Esophagus muscularis mucosa (tissue), 4 donors: ENCODE results near the gene RET. TPM values are rescaled to one million over a fixed set of nuclear protein-coding genes. Genes with fewer than 3 reads are reported as not detected.

Source experiments
- DNase-seq: peaks from one replicate; pipeline ENCODE4 v3.0.0-alpha.2; 2017; ENCODE audit errors: extremely low spot score
- H3K27ac ChIP-seq, 4 donors: fragments of 200-600 bp; sonication (generic); replicated peaks in 1 of 4; 1 replicate in 3 of 4; 2 replicates in 1 of 4; pipeline ENCODE4 v1.5.1; 2016 to 2019; ENCODE audit warnings: mild to moderate bottlenecking in 1 of 4
- H3K27me3 ChIP-seq, 4 donors: fragments of 200-600 bp; sonication (generic); one replicate each; pipeline versions ENCODE4 v1.5.1 to v1.6.0; 2016 to 2019
- H3K36me3 ChIP-seq, 4 donors: fragments of 200-600 bp; sonication (generic); one replicate each; pipeline ENCODE4 v1.5.1; 2016 to 2019
- H3K4me1 ChIP-seq, 4 donors: fragments of 200-600 bp; sonication (generic); one replicate each; pipeline ENCODE4 v1.5.1; 2016 to 2019
- H3K4me3 ChIP-seq, 4 donors: fragments of 200-600 bp; sonication (generic); 1 replicate in 2 of 4; 2 replicates in 2 of 4; pipeline ENCODE4 v1.5.1; 2016 to 2019; ENCODE audit warnings: mild to moderate bottlenecking in 4 of 4, moderate library complexity in 1 of 4
- H3K9me3 ChIP-seq, 4 donors: fragments of 200-600 bp; sonication (generic); 1 replicate in 3 of 4; 2 replicates in 1 of 4; pipeline ENCODE4 v1.5.1; 2016 to 2019
- EP300 ChIP-seq: sonication (generic); formaldehyde crosslinking; IDR thresholded peaks from one replicate; pipeline ENCODE4 v1.6.1; 2017; ENCODE audit warnings: antibody characterized with exemption
- POLR2A ChIP-seq: fragments of 450-650 bp; IDR thresholded peaks from one replicate; pipeline ENCODE4 v1.6.1; 2017; ENCODE audit warnings: antibody characterized with exemption, moderate library complexity, mild to moderate bottlenecking, low read depth
- POLR2AphosphoS5 ChIP-seq, 2 donors: sonication (generic); formaldehyde crosslinking; IDR thresholded peaks; one replicate each; pipeline ENCODE4 v1.6.1; 2017; ENCODE audit warnings: antibody characterized with exemption in 2 of 2
- WGBS: methylation state at CpG from one replicate; pipeline ENCODE4 v1.1.5; 2018; 5-methylcytosine and 5-hydroxymethylcytosine counted together
- intact Hi-C: fragments of 100-400 bp; cut with DNase I; formaldehyde crosslinking; loops from one replicate; pipeline ENCODE4 v1.15.1; 2023
- total RNA-seq, 4 donors: library from RNA; depleted of rRNA; stranded (reverse); fragments of >200 nt; gene quantifications; one replicate each; pipeline versions ENCODE4 v1.1.0 to v1.2.1, GENCODE V29; 2016
- TF ChIP-seq, protein P1 (sequence below), 3 experiments: fragments of 200-600 bp in 2 of 3; fragments of 450-650 bp in 1 of 3; sonication (generic) in 2 of 3; IDR thresholded peaks; one replicate each; pipeline ENCODE4 v1.5.1; 2017 to 2019; ENCODE audit warnings: antibody characterized with exemption in 3 of 3, mild to moderate bottlenecking in 2 of 3, moderate library complexity in 1 of 3

Gene RET
- total RNA-seq, 4 donors from 2014 or later = 1.7 to 4.0 (median 3.0) TPM

- Histone ChIP-seq H3K27ac (no peak overlapping the region), H3K27me3 (peaks cover 0 to 18% (median 0%) of the 10 kb centered on the region in 4 donors), H3K4me1 (no peaks in the 10 kb centered on the region), H3K4me3 (no peak overlapping the region), H3K36me3 (no peaks in the 10 kb centered on the region), H3K9me3 (no peaks in the 10 kb centered on the region)
- intact Hi-C loops = no loop called here
- TF ChIP-seq POLR2AphosphoS5 (IDR thresholded peaks at IDR 0.05) (no peak), POLR2A (no peak), EP300 (no peak)
- TF ChIP-seq, protein P1, sequence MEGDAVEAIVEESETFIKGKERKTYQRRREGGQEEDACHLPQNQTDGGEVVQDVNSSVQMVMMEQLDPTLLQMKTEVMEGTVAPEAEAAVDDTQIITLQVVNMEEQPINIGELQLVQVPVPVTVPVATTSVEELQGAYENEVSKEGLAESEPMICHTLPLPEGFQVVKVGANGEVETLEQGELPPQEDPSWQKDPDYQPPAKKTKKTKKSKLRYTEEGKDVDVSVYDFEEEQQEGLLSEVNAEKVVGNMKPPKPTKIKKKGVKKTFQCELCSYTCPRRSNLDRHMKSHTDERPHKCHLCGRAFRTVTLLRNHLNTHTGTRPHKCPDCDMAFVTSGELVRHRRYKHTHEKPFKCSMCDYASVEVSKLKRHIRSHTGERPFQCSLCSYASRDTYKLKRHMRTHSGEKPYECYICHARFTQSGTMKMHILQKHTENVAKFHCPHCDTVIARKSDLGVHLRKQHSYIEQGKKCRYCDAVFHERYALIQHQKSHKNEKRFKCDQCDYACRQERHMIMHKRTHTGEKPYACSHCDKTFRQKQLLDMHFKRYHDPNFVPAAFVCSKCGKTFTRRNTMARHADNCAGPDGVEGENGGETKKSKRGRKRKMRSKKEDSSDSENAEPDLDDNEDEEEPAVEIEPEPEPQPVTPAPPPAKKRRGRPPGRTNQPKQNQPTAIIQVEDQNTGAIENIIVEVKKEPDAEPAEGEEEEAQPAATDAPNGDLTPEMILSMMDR (IDR thresholded peaks at IDR 0.05) = no peak
- 76% methylated on average over 6 of the region's 9 CpGs for WGBS
- DNase-seq = no peak
These were observed 33.0 kb upstream of the RET start for GRCh38 chr10:43043773-43044447.

- no peaks in the 10 kb centered on the region for H3K9me3 ChIP-seq
- WGBS = 75% methylated on average over 2 of the region's 10 CpGs
- no peak for DNase-seq
- H3K27me3 ChIP-seq = peaks cover 0 to 24% (median 0%) of the 10 kb centered on the region in 4 donors
- intact Hi-C loops = no loop called here
- TF ChIP-seq, protein P1 (IDR thresholded peaks at IDR 0.05) = no peak
- TF ChIP-seq POLR2AphosphoS5 (IDR thresholded peaks at IDR 0.05) (no peak), EP300 (no peak), POLR2A (no peak)
- no peaks in the 10 kb centered on the region for H3K4me1 ChIP-seq
- H3K36me3 ChIP-seq = no peaks in the 10 kb centered on the region
- no peak overlapping the region for H3K27ac ChIP-seq
- H3K4me3 ChIP-seq = no peak overlapping the region
These were observed 32.4 kb upstream of the RET start for GRCh38 chr10:43044448-43044921.

DNA sequence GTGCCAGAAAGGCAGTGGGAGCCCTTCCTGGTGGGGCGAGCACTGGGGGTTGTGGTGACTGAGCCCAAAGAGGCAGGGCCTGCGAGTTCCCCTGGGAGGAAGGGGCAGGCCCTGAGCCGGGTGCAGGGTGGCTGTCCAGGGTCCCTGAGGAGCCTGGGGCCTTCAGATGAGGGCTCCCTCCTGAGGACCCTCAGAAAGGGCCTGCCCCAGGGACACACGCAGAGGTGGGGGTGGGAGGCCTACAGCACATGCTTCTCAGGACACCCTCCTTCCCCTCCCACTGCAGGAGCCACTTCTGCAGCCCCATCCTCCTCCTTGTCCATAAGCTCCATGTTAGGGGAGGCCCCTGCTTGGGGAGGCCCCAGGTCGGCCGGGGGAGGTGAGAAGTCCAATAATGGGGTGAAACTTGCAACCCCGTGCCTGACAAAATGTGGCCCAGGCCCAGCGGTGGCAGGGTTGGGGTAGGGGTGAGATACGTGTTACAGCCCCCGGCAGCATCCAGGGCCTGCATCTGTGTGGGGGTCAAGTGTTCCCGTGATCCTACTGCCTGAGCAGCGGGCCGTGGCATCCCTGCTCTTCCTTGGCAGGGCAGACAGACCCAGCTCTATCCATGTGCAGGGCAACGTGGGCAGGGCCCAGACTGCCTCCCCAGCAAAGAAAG lies 31.8 kb upstream of the RET start:
- H3K4me3 ChIP-seq = no peak overlapping the region
- no peaks in the 10 kb centered on the region for H3K4me1 ChIP-seq
- peaks cover 0 to 30% (median 0%) of the 10 kb centered on the region in 4 donors for H3K27me3 ChIP-seq
- no peak overlapping the region for H3K27ac ChIP-seq
- H3K9me3 ChIP-seq = no peaks in the 10 kb centered on the region
- DNase-seq = no peak
- intact Hi-C loops = no loop called here
- 78% methylated on average over 11 of the region's 14 CpGs for WGBS
- H3K36me3 ChIP-seq = no peaks in the 10 kb centered on the region
- TF ChIP-seq, protein P1 (IDR thresholded peaks at IDR 0.05) = no peak
- TF ChIP-seq POLR2AphosphoS5 (IDR thresholded peaks at IDR 0.05) (no peak), EP300 (no peak), POLR2A (no peak)

DNA sequence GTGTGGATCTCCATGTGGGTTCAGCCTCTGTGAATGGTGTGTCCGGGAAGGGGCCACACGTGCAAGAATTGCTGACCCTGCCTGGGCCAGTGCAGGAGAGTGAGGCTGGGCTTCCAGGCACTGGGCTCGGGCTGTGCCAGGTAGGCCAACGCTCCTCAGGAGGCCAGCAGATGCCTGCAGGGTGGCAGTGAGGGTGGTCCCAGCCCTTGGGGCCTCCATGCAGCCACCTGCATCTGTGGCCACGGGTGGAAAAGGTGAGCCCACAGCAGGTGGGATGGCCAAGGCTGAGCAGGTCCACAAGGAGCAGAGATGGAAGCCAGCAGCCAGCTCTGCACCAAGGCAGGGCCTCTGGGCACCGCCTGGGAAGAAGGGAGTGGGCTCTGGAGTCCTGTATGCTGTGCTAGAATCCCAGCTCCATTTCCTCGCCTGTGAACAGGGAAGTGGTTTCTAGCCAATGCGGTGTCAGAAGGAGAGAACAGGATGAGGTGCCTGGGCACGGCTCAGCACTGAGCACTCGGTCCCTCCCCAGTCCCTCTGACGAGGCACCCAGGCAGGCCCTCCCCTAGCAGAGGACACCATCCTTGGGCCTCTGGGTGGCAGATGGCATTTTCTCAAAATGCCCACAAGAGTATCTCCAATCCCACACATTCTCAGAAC lies 31.1 kb upstream of the RET start:
- WGBS = 87% methylated on average over 6 of the region's 11 CpGs
- no peaks in the 10 kb centered on the region for H3K4me1 ChIP-seq
- DNase-seq = no peak
- no peaks in the 10 kb centered on the region for H3K9me3 ChIP-seq
- no peak overlapping the region for H3K4me3 ChIP-seq
- TF ChIP-seq POLR2A (no peak), POLR2AphosphoS5 (IDR thresholded peaks at IDR 0.05) (no peak), EP300 (no peak)
- TF ChIP-seq, protein P1 (IDR thresholded peaks at IDR 0.05) = no peak
- H3K27ac ChIP-seq = no peak overlapping the region
- H3K36me3 ChIP-seq = no peaks in the 10 kb centered on the region
- peaks cover 0 to 30% (median 0%) of the 10 kb centered on the region in 4 donors for H3K27me3 ChIP-seq
- intact Hi-C loops = no loop called here
